SHP77 treated with DMSO at 0.1 percent for 48 hours (cell line): ENCODE measurements around the gene TENM4.

Source experiments
- DNase-seq: peaks from one replicate; lab custom pipeline; 2025; lab: John Stamatoyannopoulos, UW

Gene TENM4

GRCh38 chr11:79388201-79388600 is 52.6 kb downstream of the TENM4 start:
- no peak for DNase-seq

DNA sequence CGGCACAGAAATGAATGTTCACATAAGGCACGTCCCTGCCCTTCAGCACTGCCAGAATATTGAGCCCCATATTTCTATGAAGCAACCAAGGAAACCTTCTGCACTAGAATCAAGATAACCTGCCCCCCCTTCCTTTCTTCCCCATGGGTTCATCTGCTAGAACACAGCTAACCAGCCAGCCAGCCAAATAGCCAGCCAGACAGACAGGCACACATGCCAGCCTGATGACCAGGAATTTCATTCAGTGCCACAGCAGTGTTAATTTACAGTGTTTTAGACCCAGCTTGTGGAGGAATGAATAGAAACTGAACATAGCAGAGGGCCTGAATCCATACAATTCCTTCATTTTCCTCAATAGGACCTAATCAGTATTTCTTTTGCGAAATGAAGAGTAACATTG is 57.0 kb downstream of the TENM4 start:
- no peak for DNase-seq

DNA sequence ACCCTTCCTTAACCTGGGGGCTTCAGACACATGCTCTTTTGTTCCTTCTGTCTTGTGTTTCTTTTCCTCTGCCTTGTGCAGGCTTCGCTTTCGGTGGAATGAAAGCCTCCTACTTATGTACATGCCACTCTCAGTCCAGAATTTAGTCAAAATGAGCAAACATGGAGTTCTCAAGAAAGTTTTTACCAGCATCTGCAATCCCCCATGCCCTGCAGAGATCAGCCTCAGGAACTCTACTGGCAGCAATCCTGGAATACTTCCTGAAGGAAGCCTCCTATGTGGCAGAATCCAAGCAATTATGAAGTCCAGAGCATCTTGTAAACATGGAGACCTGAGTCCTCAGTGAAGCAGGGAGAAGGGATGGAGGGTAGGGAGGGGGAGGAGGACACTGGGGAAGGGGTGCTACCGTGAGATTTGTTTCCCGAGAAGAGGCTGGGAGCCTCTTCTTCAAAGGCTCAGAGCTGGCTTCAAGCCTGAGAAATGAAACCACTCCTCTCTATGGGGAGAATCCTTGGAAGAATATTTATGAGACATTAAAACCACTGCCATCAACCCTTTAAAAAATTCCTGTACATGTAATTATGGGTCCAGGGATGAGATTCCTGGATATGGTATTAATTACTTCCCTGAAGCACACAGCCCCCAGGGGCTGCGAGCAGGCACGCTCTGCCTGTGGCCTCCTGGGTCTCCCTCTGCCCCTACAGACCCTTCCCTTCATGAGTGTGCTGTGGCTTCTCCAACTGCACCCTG is 58.4 kb downstream of the TENM4 start:
- no peak for DNase-seq

- DNase-seq, result no peak
Observed at GRCh38 chr11:79381036-79381435, 59.8 kb downstream of the TENM4 start.

GRCh38 chr11:79377406-79377805 is 63.4 kb downstream of the TENM4 start:
- DNase-seq, result no peak

- no peak for DNase-seq
Observed at GRCh38 chr11:79375818-79376550, 64.8 kb downstream of the TENM4 start.

- no peak for DNase-seq
Observed at GRCh38 chr11:79374727-79375126, 66.1 kb downstream of the TENM4 start.

DNA sequence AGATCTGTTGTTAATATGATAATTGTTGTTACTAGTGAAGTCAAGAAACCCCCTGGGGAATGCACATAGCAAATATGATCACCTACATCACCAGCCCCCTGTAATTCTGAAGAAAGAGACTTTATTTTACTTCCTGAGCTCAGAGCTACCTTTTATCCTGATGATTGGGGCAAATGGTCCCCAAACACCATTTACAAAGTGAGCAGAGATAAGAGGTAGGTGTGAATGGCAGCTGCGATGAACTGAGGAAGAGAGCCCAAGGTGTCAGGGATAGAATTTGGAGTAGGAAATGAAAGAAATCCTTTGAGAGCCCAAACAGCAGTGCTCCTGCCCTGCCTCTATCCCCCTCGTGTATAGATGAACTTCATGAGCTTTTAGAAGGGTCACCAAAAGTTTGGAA is 69.1 kb downstream of the TENM4 start:
- no peak for DNase-seq

GRCh38 chr11:79371152-79371551 is 69.7 kb downstream of the TENM4 start:
- DNase-seq, result no peak

DNA sequence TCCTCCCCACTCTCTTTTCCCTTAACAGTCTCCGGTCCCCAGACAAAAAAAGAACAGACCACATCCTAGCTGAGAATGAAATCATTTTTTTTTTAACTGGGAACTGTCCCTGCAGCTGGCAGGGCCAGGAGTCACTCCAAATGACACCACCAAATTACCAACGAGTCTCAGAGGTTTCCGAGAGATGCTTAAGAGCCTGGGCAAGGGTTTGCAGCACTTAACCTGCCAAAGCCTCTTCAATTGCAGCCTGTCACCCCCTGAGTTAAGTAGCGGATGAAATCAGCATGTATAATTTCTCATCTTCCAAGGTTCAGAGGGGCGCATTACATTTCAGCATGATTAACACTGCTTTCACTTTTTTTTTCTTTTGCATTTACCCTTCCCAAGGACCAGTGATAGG is 71.8 kb downstream of the TENM4 start:
- DNase-seq, result no peak

DNA sequence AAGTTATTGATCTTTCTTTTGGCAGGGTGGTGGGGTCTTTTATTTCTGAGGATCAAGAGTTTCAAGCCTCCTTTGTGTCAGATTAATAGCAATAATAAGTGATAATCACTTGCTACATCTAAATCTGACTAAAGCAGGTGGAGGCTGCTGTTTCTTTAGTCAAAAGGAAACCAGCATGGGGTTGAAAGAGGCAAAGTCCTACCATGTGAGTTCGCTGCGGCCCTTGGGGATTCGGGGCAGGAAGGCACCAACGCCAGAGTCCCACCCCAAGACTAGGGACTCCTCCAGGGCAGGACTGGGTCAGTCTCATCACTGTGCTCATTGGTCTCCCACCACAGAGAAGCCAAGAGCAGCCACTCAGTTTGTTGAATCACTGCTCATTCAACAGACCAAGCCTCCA is 73.0 kb downstream of the TENM4 start:
- no peak for DNase-seq

DNA sequence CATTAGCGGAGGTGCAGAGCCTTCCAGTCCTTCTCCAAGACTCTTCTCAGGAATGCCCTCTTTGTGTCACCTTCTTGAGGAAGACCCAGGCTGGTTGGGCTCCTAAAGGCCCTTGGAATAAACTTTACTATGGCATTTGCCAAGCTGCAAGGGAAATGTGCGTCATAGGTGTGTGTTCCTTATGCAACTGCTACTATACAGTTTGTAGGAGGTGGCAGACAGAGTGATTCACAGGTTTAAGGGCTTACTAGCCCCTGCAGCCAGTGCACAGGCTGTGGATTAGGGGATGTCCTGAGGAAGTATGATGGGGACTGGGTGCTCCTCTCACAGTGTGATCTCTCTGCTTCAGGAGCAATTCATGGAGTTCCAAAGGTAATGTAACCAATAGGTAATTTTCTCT is 74.6 kb downstream of the TENM4 start:
- DNase-seq, result no peak

- DNase-seq, result no peak
Observed at GRCh38 chr11:79363861-79364378, 76.9 kb downstream of the TENM4 start.

GRCh38 chr11:79363256-79363655 is 77.6 kb downstream of the TENM4 start:
- DNase-seq, result no peak

GRCh38 chr11:79362821-79363220 is 78.0 kb downstream of the TENM4 start:
- DNase-seq, result no peak

DNA sequence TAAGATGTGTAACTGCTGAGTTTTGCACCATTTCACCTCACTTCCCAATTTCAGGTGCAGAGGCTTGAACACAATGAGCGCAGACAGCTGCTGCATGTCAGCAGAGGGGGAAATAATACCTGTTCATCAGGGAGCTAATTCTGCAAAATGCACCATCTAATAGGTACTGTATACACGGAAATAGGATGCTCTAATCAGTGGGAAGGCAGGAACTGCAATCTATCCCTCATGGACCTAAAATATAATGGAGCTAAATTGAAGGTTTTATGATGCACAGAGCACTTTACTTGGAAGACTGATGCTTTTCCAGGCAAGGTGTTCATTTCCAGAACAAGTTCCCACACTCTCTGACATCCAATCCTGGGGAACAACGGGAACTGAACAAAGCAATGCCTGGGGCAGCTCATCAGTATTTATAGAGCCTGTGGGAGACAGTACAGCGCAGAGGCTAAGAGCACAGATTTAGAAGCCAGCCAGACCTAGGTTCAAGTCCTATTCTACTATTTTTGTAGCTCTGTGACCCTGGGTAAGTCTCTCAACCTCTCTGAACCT is 78.5 kb downstream of the TENM4 start:
- no peak for DNase-seq

- DNase-seq, result no peak
Observed at GRCh38 chr11:79358258-79358657, 82.6 kb downstream of the TENM4 start.

DNA sequence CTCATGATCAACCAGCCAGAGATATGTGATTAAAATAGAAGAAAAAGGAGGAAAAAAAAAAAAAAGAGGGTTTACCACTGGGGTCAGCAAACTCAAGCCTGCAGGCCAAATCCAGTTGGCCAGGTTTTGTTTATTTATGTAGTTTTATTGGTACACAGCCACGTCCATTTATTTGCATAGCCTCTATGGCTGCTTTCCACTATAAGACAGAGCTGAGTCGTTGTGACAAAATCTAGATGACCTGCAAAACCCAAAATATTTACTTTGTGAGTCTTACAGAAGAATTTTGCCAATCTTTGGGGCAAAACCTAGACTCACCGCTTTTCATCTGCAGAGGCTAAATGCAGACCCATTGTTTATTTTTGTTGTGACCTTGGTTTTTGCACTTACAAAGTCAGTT is 87.1 kb downstream of the TENM4 start:
- no peak for DNase-seq

DNA sequence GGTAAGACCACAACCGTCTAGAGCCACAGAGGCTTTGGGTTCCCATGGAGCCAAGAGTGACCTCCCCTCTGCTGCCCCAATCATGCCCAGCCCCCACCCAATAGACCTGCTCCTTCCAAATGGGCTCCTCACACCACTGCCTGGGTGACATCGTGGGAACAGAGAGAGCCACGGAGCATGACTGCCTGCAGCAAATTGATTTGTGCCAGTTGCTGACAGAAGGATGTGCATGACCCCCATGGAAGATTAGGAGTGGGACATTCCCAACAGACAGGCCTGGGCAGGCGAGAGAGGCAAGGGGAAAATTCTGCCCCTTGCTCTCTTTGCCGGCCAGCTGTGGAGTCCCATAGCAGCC is 88.5 kb downstream of the TENM4 start:
- DNase-seq, result no peak

- no peak for DNase-seq
Observed at GRCh38 chr11:79348976-79349682, 91.7 kb downstream of the TENM4 start.

GRCh38 chr11:79346021-79346420 is 94.8 kb downstream of the TENM4 start:
- DNase-seq, result no peak

DNA sequence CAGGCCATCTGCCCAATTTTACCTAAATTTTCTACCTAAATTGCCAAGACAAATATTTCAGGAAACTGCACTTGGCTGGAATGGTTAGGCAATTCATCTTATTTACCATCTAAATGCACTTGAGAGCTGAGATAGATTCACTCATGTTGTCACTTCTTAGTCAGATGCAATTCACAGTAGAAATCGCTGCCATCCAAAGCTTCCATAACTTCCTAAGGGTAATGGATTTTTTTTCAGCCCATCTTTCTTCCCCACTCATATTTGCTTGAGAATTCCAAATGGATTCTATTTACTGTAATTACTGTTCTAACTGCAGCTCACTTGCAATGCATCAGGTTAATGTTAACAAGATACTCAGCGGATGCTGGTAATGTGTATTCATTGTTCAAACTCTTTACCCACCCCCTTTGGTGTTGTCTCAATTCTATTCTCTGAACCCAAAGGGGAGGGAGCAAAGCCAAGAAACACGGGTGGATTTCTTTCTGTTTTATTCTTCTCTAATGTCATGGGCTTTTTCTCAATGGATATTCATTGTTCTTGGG is 96.0 kb downstream of the TENM4 start:
- DNase-seq, result no peak
